WTC11 (cell line): Measurements from ENCODE around the gene PTK6. TPM values are rescaled to one million over a fixed set of nuclear protein-coding genes. Genes with fewer than 3 reads are reported as not detected.

ENCODE experiments used
- ATAC-seq: fragments of 200-7000 bp; cut with Tn5 transposase; 2 replicates; pipeline ENCODE4 v1.10.0; 2021; ENCODE audit warnings: mild to moderate bottlenecking, moderate library complexity
- CTCF ChIA-PET: fragments of 300-600 bp; sonication (Branson Sonifier 250); formaldehyde crosslinking; loops from one replicate; lab custom pipeline; 2021; ENCODE audit warnings: antibody characterized with exemption; lab: Charles Lee
- POLR2A ChIA-PET: fragments of 350-600 bp; sonication (Branson Sonifier 250); formaldehyde crosslinking; loops from one replicate; lab custom pipeline; 2021; ENCODE audit warnings: antibody characterized with exemption; lab: Charles Lee
- DNase-seq: peaks from one replicate; pipeline ENCODE4 v3.0.0; 2021; ENCODE audit warnings: low spot score
- H3K27ac Mint-ChIP-seq: 2 replicates; pipeline ENCODE4 v1.8.0; 2021; ENCODE audit warnings: mixed read lengths
- H3K27me3 Mint-ChIP-seq: 2 replicates; pipeline ENCODE4 v1.8.0; 2021; ENCODE audit warnings: low read depth, mild to moderate bottlenecking, moderate library complexity, mixed read lengths
- H3K36me3 Mint-ChIP-seq: 2 replicates; pipeline ENCODE4 v1.8.0; 2021; ENCODE audit warnings: mixed read lengths
- H3K4me1 Mint-ChIP-seq: 2 replicates; pipeline ENCODE4 v1.8.0; 2022; ENCODE audit warnings: mixed read lengths
- H3K4me3 Mint-ChIP-seq: 2 replicates; pipeline ENCODE4 v1.8.0; 2021; ENCODE audit warnings: mild to moderate bottlenecking, moderate library complexity, mixed read lengths
- H3K9me3 Mint-ChIP-seq: 2 replicates; pipeline ENCODE4 v1.8.0; 2021; ENCODE audit warnings: mixed read lengths
- ATF1 ChIP-seq: sonication (generic); formaldehyde crosslinking; IDR thresholded peaks from 2 replicates; pipeline ENCODE4 v1.8.1; 2023; ENCODE audit warnings: mild to moderate bottlenecking, moderate library complexity, missing genetic modification reagents
- ATF3 ChIP-seq: sonication (generic); formaldehyde crosslinking; conservative IDR thresholded peaks from 2 replicates; pipeline ENCODE4 v1.8.1; 2022; ENCODE audit warnings: mild to moderate bottlenecking, missing genetic modification reagents
- E2F4 ChIP-seq: sonication (generic); formaldehyde crosslinking; IDR thresholded peaks from 2 replicates; pipeline ENCODE4 v1.8.1; 2022; ENCODE audit warnings: low read depth, mild to moderate bottlenecking, moderate library complexity, missing genetic modification reagents, borderline replicate concordance
- FOXJ3 ChIP-seq: sonication (generic); formaldehyde crosslinking; IDR thresholded peaks from 2 replicates; pipeline ENCODE4 v1.9.0; 2021; ENCODE audit warnings: missing genetic modification reagents, mild to moderate bottlenecking, borderline replicate concordance
- FOXP4 ChIP-seq: sonication (generic); formaldehyde crosslinking; IDR thresholded peaks from 2 replicates; pipeline ENCODE4 v1.8.0; 2022; ENCODE audit warnings: mild to moderate bottlenecking, missing genetic modification reagents
- GABPB1 ChIP-seq: sonication (generic); formaldehyde crosslinking; IDR thresholded peaks from 2 replicates; pipeline ENCODE4 v1.8.1; 2023; ENCODE audit warnings: mild to moderate bottlenecking, missing genetic modification reagents
- NFATC4 ChIP-seq: fragments of 250-450 bp; sonication (Bioruptor Pico); IDR thresholded peaks from 2 replicates; pipeline ENCODE4 v1.9.0; 2021; ENCODE audit warnings: mild to moderate bottlenecking
- NFYB ChIP-seq: sonication (generic); formaldehyde crosslinking; conservative IDR thresholded peaks from 2 replicates; pipeline ENCODE4 v1.8.0; 2022; ENCODE audit warnings: low read depth, missing genetic modification reagents
- PRRX2 ChIP-seq: fragments of 250-450 bp; sonication (Bioruptor Pico); IDR thresholded peaks from 2 replicates; pipeline ENCODE4 v1.8.0; 2021; ENCODE audit warnings: mild to moderate bottlenecking
- RELA ChIP-seq: sonication (generic); formaldehyde crosslinking; IDR thresholded peaks from 2 replicates; pipeline ENCODE4 v1.8.1; 2022; ENCODE audit warnings: missing genetic modification reagents, mild to moderate bottlenecking, borderline replicate concordance
- ZNF138 ChIP-seq: sonication (generic); formaldehyde crosslinking; conservative IDR thresholded peaks from 2 replicates; pipeline ENCODE4 v1.8.1; 2022; ENCODE audit warnings: mild to moderate bottlenecking, moderate library complexity, missing genetic modification reagents
- ZNF232 ChIP-seq: sonication (generic); formaldehyde crosslinking; IDR thresholded peaks from 2 replicates; pipeline ENCODE4 v1.8.0; 2022; ENCODE audit warnings: mild to moderate bottlenecking, missing genetic modification reagents
- ZNF317 ChIP-seq: sonication (generic); formaldehyde crosslinking; IDR thresholded peaks from 2 replicates; pipeline ENCODE4 v1.8.1; 2023; ENCODE audit warnings: low read depth, mild to moderate bottlenecking, moderate library complexity, missing genetic modification reagents, borderline replicate concordance
- ZNF423 ChIP-seq: fragments of 250-450 bp; sonication (Bioruptor Pico); IDR thresholded peaks from 2 replicates; pipeline ENCODE4 v2.1.2; 2022; ENCODE audit warnings: mild to moderate bottlenecking, moderate library complexity
- total RNA-seq: library from RNA; stranded (reverse); gene quantifications from 3 replicates; pipeline ENCODE4 v1.2.3, GENCODE V29; 2021
- TF ChIP-seq, protein P1 (sequence below): sonication (generic); formaldehyde crosslinking; IDR thresholded peaks from 2 replicates; pipeline ENCODE4 v1.8.0; 2022; ENCODE audit warnings: mild to moderate bottlenecking, missing genetic modification reagents
- TF ChIP-seq, protein P2 (sequence below): sonication (generic); formaldehyde crosslinking; IDR thresholded peaks from 2 replicates; pipeline ENCODE4 v1.8.0; 2023; ENCODE audit warnings: missing genetic modification reagents
- TF ChIP-seq, protein P3 (sequence below): sonication (generic); formaldehyde crosslinking; IDR thresholded peaks from 2 replicates; pipeline ENCODE4 v1.8.1; 2022; ENCODE audit warnings: mild to moderate bottlenecking, moderate library complexity, missing genetic modification reagents
- TF ChIP-seq, protein P4 (sequence below): sonication (generic); formaldehyde crosslinking; IDR thresholded peaks from 2 replicates; pipeline ENCODE4 v1.8.1; 2023; ENCODE audit warnings: mild to moderate bottlenecking, missing genetic modification reagents
- TF ChIP-seq, protein P5 (sequence below): sonication (generic); formaldehyde crosslinking; IDR thresholded peaks from 2 replicates; pipeline ENCODE4 v1.8.1; 2023; ENCODE audit warnings: mild to moderate bottlenecking, missing genetic modification reagents, moderate library complexity

PTK6 gene
- total RNA-seq, 1 experiment from 2014 or later = 0.22 TPM

- Mint-ChIP-seq H3K36me3 (no peaks in the 10 kb centered on the region), H3K9me3 (no peaks in the 10 kb centered on the region), H3K27me3 (no peaks in the 10 kb centered on the region), H3K27ac (no peak overlapping the region), H3K4me3 (no peak overlapping the region), H3K4me1 (no peaks in the 10 kb centered on the region)
- no peak for ATAC-seq
- no peak for DNase-seq
- ChIA-PET CTCF (interaction anchor here (0.5 to 2.2 kb wide), 3 partner anchors 41 to 393 kb away, joined by 3 to 8 read pairs (median 4); partner anchors contain the start of gene PTK6), POLR2A (interaction anchor here (1.0 kb wide), 1 partner anchor 63 kb away, joined by 3 read pairs; no protein-coding TSS in a partner anchor)
- TF ChIP-seq FOXP4 (no peak), E2F4 (CRISPR knock-in tag) (no peak), RELA (no peak), NFATC4 (CRISPR knock-in tag) (no peak), PRRX2 (CRISPR knock-in tag) (no peak)
- TF ChIP-seq, protein P1, sequence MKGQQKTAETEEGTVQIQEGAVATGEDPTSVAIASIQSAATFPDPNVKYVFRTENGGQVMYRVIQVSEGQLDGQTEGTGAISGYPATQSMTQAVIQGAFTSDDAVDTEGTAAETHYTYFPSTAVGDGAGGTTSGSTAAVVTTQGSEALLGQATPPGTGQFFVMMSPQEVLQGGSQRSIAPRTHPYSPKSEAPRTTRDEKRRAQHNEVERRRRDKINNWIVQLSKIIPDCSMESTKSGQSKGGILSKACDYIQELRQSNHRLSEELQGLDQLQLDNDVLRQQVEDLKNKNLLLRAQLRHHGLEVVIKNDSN (CRISPR knock-in tag) = no peak
- TF ChIP-seq, protein P2, sequence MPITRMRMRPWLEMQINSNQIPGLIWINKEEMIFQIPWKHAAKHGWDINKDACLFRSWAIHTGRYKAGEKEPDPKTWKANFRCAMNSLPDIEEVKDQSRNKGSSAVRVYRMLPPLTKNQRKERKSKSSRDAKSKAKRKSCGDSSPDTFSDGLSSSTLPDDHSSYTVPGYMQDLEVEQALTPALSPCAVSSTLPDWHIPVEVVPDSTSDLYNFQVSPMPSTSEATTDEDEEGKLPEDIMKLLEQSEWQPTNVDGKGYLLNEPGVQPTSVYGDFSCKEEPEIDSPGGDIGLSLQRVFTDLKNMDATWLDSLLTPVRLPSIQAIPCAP = no peak
Measured at GRCh38 chr20:63578224-63579016, 41.2 kb upstream of the PTK6 start.

DNA sequence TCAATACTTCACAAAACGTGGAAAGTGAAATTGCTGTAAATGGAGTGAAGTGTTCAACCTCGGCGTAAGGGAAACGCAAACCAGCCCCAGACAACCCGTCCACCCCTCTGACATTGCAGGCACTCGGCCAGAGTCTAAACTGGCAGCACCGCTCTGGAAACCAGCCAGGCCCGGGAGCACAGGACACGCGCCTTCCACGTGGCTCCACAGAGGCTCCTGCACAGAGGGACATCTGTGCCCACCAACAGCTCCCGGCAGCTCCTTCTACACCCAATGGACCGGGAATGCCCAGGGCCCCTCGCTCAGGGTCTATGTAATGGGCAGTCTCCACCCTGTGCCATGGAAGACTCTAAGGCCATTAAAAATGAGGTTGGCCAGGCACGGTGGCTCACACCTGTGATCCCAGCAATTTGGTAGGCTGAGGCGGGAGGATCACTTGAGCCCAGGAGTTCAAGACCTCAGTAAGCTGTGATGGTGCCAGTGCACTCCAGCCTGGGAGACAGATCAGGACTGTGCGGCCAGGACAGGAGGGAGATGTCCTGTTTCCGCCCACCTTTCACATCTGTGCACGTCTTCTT, 40.2 kb upstream of the PTK6 start:
- Mint-ChIP-seq H3K9me3 (no peaks in the 10 kb centered on the region), H3K27ac (no peak overlapping the region), H3K27me3 (no peaks in the 10 kb centered on the region), H3K4me1 (no peaks in the 10 kb centered on the region), H3K36me3 (no peaks in the 10 kb centered on the region), H3K4me3 (no peak overlapping the region)
- DNase-seq (no peak), ATAC-seq (no peak)
- TF ChIP-seq, protein P3, sequence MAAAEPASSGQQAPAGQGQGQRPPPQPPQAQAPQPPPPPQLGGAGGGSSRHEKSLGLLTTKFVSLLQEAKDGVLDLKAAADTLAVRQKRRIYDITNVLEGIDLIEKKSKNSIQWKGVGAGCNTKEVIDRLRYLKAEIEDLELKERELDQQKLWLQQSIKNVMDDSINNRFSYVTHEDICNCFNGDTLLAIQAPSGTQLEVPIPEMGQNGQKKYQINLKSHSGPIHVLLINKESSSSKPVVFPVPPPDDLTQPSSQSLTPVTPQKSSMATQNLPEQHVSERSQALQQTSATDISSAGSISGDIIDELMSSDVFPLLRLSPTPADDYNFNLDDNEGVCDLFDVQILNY = no peak
- no peak for TF ChIP-seq NFYB (CRISPR knock-in tag)
- TF ChIP-seq ZNF317 (CRISPR knock-in tag) = no peak
- 0 out of 2 replicates have a peak, but pooled peaks have one; percentile 15 for TF ChIP-seq GABPB1 (CRISPR knock-in tag)
- TF ChIP-seq FOXJ3 = no peak
- TF ChIP-seq ATF1 = no peak
- TF ChIP-seq ATF3 (CRISPR knock-in tag) = no peak
- ChIA-PET POLR2A (interaction anchor here (1.0 kb wide), 1 partner anchor 64 kb away, joined by 3 read pairs; no protein-coding TSS in a partner anchor), CTCF (interaction anchor here (0.5 to 2.2 kb wide), 3 partner anchors 40 to 394 kb away, joined by 3 to 8 read pairs (median 4); partner anchors contain the start of gene PTK6)

- DNase-seq (no peak), ATAC-seq (no peak)
- Mint-ChIP-seq H3K4me3 (no peak overlapping the region), H3K36me3 (no peaks in the 10 kb centered on the region), H3K27me3 (no peaks in the 10 kb centered on the region), H3K4me1 (no peaks in the 10 kb centered on the region), H3K27ac (peak overlapping the region; percentile 75; the same call in 1 of the 2 replicates), H3K9me3 (no peaks in the 10 kb centered on the region)
- POLR2A ChIA-PET = no interaction called here
- CTCF ChIA-PET = interaction anchor here (0.6 to 4.2 kb wide), 2 partner anchors 38 to 58 kb away, joined by 3 to 52 read pairs; partner anchors contain the start of gene PTK6
- TF ChIP-seq, protein P4, sequence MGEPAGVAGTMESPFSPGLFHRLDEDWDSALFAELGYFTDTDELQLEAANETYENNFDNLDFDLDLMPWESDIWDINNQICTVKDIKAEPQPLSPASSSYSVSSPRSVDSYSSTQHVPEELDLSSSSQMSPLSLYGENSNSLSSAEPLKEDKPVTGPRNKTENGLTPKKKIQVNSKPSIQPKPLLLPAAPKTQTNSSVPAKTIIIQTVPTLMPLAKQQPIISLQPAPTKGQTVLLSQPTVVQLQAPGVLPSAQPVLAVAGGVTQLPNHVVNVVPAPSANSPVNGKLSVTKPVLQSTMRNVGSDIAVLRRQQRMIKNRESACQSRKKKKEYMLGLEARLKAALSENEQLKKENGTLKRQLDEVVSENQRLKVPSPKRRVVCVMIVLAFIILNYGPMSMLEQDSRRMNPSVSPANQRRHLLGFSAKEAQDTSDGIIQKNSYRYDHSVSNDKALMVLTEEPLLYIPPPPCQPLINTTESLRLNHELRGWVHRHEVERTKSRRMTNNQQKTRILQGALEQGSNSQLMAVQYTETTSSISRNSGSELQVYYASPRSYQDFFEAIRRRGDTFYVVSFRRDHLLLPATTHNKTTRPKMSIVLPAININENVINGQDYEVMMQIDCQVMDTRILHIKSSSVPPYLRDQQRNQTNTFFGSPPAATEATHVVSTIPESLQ = no peak
- TF ChIP-seq ZNF423 (CRISPR knock-in tag) (no peak), NFYB (CRISPR knock-in tag) (no peak), ZNF317 (CRISPR knock-in tag) (no peak), ZNF232 (no peak), ZNF138 (CRISPR knock-in tag) (no peak)
- TF ChIP-seq, protein P5, sequence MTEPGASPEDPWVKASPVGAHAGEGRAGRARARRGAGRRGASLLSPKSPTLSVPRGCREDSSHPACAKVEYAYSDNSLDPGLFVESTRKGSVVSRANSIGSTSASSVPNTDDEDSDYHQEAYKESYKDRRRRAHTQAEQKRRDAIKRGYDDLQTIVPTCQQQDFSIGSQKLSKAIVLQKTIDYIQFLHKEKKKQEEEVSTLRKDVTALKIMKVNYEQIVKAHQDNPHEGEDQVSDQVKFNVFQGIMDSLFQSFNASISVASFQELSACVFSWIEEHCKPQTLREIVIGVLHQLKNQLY (CRISPR knock-in tag) = no peak
Measured at GRCh38 chr20:63576311-63576710, 39.1 kb upstream of the PTK6 start.
